NCI-H510A treated with DMSO at 0.1 percent for 48 hours (cell line): Measurements from ENCODE around the gene PCDHGA5.
"Not testable (repeated sequence)": the region's sequence is repeated elsewhere in the genome, so short reads cannot be mapped to it uniquely, and the experiment has no call there.

Experiments used
- DNase-seq: peaks from one replicate; lab custom pipeline; 2025; lab: John Stamatoyannopoulos, UW

The PCDHGA5 gene

DNA sequence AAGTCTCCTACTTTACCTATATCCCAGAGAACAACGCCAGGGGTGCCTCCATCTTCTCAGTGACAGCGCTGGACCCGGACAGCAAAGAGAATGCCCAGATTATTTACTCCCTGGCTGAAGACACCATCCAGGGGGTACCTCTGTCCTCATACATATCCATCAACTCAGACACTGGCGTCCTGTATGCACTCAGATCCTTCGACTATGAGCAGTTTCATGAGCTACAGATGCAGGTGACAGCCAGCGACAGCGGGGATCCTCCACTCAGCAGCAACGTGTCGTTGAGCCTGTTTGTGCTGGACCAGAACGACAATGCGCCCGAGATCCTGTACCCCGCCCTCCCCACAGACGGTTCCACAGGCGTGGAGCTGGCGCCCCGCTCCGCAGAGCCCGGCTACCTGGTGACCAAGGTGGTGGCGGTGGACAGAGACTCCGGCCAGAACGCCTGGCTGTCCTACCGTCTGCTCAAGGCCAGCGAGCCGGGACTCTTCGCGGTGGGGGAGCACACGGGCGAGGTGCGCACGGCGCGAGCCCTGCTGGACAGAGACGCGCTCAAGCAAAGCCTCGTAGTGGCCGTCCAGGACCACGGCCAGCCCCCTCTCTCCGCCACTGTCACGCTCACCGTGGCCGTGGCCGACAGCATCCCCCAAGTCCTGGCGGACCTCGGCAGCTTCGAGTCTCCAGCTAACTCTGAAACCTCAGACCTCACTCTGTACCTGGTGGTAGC is 50.7 kb downstream of the PCDHGA5 start:
- DNase-seq = not testable (repeated sequence)

DNA sequence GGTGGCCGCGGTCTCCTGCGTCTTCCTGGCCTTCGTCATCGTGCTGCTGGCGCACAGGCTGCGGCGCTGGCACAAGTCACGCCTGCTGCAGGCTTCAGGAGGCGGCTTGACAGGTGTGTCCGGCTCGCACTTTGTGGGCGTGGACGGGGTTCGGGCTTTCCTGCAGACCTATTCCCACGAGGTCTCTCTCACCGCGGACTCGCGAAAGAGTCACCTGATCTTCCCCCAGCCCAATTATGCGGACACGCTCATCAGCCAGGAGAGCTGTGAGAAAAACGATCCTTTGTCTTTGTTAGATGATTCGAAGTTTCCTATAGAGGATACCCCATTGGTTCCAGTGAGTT is 51.3 kb downstream of the PCDHGA5 start:
- DNase-seq = not testable (repeated sequence)
